Measurements from ENCODE around the gene FAM227B.
A peak's percentile ranks its signal among the peaks of the same experiment; 100 is the strongest.

FAM227B gene

GRCh38 chr15:49649987-49650386 lies 29.4 kb upstream of the FAM227B start:
- DNase-seq (ENCODE audit: low read depth): no peak
- no peak overlapping the region for H3K4me3 ChIP-seq (ENCODE audit: low read length)
- TF ChIP-seq CTCF (conservative IDR thresholded peaks at IDR 0.05; ENCODE audit: low read depth, low read length): no peak

- no peak for TF ChIP-seq CTCF (conservative IDR thresholded peaks at IDR 0.05; ENCODE audit: low read depth, low read length)
- H3K4me3 ChIP-seq (ENCODE audit: low read length): no peak overlapping the region
- no peak for DNase-seq (ENCODE audit: low read depth)
These were observed 26.3 kb upstream of the FAM227B start for GRCh38 chr15:49646891-49647290.

GRCh38 chr15:49645941-49646340 lies 25.3 kb upstream of the FAM227B start:
- H3K4me3 ChIP-seq (ENCODE audit: low read length): no peak overlapping the region
- no peak for TF ChIP-seq CTCF (conservative IDR thresholded peaks at IDR 0.05; ENCODE audit: low read depth, low read length)
- peak; percentile 59 for DNase-seq (ENCODE audit: low read depth)

GRCh38 chr15:49645277-49645676 lies 24.7 kb upstream of the FAM227B start:
- no peak for TF ChIP-seq CTCF (conservative IDR thresholded peaks at IDR 0.05; ENCODE audit: low read depth, low read length)
- DNase-seq (ENCODE audit: low read depth): no peak
- H3K4me3 ChIP-seq (ENCODE audit: low read length): no peak overlapping the region

- DNase-seq (ENCODE audit: low read depth): no peak
- no peak overlapping the region for H3K4me3 ChIP-seq (ENCODE audit: low read length)
- TF ChIP-seq CTCF (conservative IDR thresholded peaks at IDR 0.05; ENCODE audit: low read depth, low read length): no peak
These were observed 23.8 kb upstream of the FAM227B start for GRCh38 chr15:49644364-49644794.

GRCh38 chr15:49637857-49638256 lies 17.2 kb upstream of the FAM227B start:
- no peak for TF ChIP-seq CTCF (conservative IDR thresholded peaks at IDR 0.05; ENCODE audit: low read depth, low read length)
- no peak overlapping the region for H3K4me3 ChIP-seq (ENCODE audit: low read length)
- DNase-seq (ENCODE audit: low read depth): no peak

GRCh38 chr15:49628379-49628778 lies 7.8 kb upstream of the FAM227B start:
- H3K4me3 ChIP-seq (ENCODE audit: low read length): no peak overlapping the region
- peak; percentile 60 for DNase-seq (ENCODE audit: low read depth)
- TF ChIP-seq CTCF (conservative IDR thresholded peaks at IDR 0.05; ENCODE audit: low read depth, low read length): no peak

Measured in retinal pigment epithelial cell (primary cell).